ENCODE data around the gene NSUN3. TPM values are rescaled to one million over a fixed set of nuclear protein-coding genes. Genes with fewer than 3 reads are reported as not detected.

Gene NSUN3
- total and polyA plus RNA-seq, 2 of the 8 experiments (the other 6 are each of a cell fraction or from before 2014, with no cell fraction given), result 2.1 to 5.1 TPM

- H3K14ac ChIP-seq (ENCODE audit: insufficient read length), result no peak overlapping the region
- no peak overlapping the region for H2BK5ac ChIP-seq (ENCODE audit: low read depth, low read length)
- H3K79me2 ChIP-seq (ENCODE audit: control insufficient read depth in 1 of 2, insufficient read depth in 2 of 2, low read length in 2 of 2), result no peaks in the 10 kb centered on the region
- H2AK5ac ChIP-seq (ENCODE audit: low read depth, low read length), result no peak overlapping the region
- no peak overlapping the region for H4K5ac ChIP-seq (ENCODE audit: insufficient read length, low read depth, low read length)
- no peaks in the 10 kb centered on the region for H3K79me1 ChIP-seq (ENCODE audit: low read depth, low read length)
- ChIA-PET POLR2A (ENCODE audit: partially characterized antibody) (no interaction called here), CTCF (ENCODE audit: partially characterized antibody) (interaction anchor here (1.1 kb wide), 1 partner anchor 62 kb away, joined by 3 read pairs; no protein-coding TSS in a partner anchor)
- DNase-seq (ENCODE audit: low read depth in 1 of 2, low spot score in 2 of 2) (no peak), FAIRE-seq (no peak)
- no peak for TF ChIP-seq TAF1 (IDR thresholded peaks at IDR 0.05; ENCODE audit: low read depth, low read length)
- no peak overlapping the region for H3K56ac ChIP-seq (replicated peaks; ENCODE audit: insufficient read length, low read depth, low read length)
- H3K18ac ChIP-seq (ENCODE audit: extremely low read depth, low read length), result no peak overlapping the region
- no peak overlapping the region for H3K9ac ChIP-seq (replicated peaks in 1 of 4; ENCODE audit: extremely low read depth in 1 of 4, low read depth in 3 of 4, low read length in 3 of 4)
- no peaks in the 10 kb centered on the region for H3K27me3 ChIP-seq (replicated peaks in 1 of 4; ENCODE audit: control insufficient read depth in 3 of 4, extremely low read depth in 1 of 4, insufficient read depth in 3 of 4, low read length in 3 of 4)
- no peak overlapping the region for H2BK12ac ChIP-seq (ENCODE audit: low read depth, low read length)
- H2AFZ ChIP-seq (ENCODE audit: low read length), result no peak overlapping the region
- H3K4me1 ChIP-seq (replicated peaks in 1 of 4; ENCODE audit: control insufficient read depth in 3 of 4, insufficient read depth in 4 of 4, low read length in 3 of 4), result no peaks in the 10 kb centered on the region; a peak in 1 of 7 replicates
- no peak overlapping the region for H3K4ac ChIP-seq (replicated peaks; ENCODE audit: insufficient read length, low read depth, low read length)
- H3K23ac ChIP-seq (ENCODE audit: insufficient read length), result no peak overlapping the region
- H3K4me2 ChIP-seq (ENCODE audit: insufficient read depth in 1 of 2, low read depth in 2 of 2, low read length in 2 of 2), result no peak overlapping the region
- H2BK15ac ChIP-seq (ENCODE audit: low read length), result no peak overlapping the region
- no peak overlapping the region for H2BK120ac ChIP-seq (replicated peaks; ENCODE audit: low read depth, low read length)
- no peak overlapping the region for H3K4me3 ChIP-seq (ENCODE audit: extremely low read depth in 1 of 4, insufficient read depth in 2 of 4, low read depth in 3 of 4, low read length in 4 of 4)
- H3K23me2 ChIP-seq (ENCODE audit: low read depth, low read length), result no peaks in the 10 kb centered on the region
- no peak overlapping the region for H4K91ac ChIP-seq (replicated peaks; ENCODE audit: insufficient read length, low read length)
- H3K27ac ChIP-seq (ENCODE audit: low read depth, low read length), result no peak overlapping the region
- H4K20me1 ChIP-seq (replicated peaks in 1 of 2; ENCODE audit: control insufficient read depth in 1 of 2, insufficient read depth in 2 of 2, low read length in 2 of 2), result no peaks in the 10 kb centered on the region
- no peaks in the 10 kb centered on the region for H3K9me3 ChIP-seq (ENCODE audit: insufficient read depth in 2 of 2, low read depth in 1 of 2, low read length in 1 of 2)
- no peaks in the 10 kb centered on the region for H3K36me3 ChIP-seq (ENCODE audit: control insufficient read depth in 2 of 4, insufficient read depth in 4 of 4, low read length in 3 of 4)
- H2BK20ac ChIP-seq (ENCODE audit: low read length), result no peak overlapping the region
- no peak overlapping the region for H4K8ac ChIP-seq (ENCODE audit: extremely low read depth, insufficient read depth, low read length)
Observed at GRCh38 chr3:94171954-94172353, 109.1 kb downstream of the NSUN3 start.
